Stimulated activated naive CD8-positive, alpha-beta T cell treated with anti-CD3 and anti-CD28 coated beads, Interleukin-15, Interleukin-2, amounts not matched to agents 100 ng/mL and 50 ng/mL, for 24 hours (primary cell): Measurements from ENCODE around the gene HEXIM1.

ENCODE experiments used
- H3K27ac Mint-ChIP-seq: one replicate; pipeline ENCODE4 v1.8.0; 2021; ENCODE audit warnings: mild to moderate bottlenecking, mixed read lengths
- H3K27me3 Mint-ChIP-seq: one replicate; pipeline ENCODE4 v1.8.0; 2021; ENCODE audit warnings: mixed read lengths
- H3K36me3 Mint-ChIP-seq: one replicate; pipeline ENCODE4 v1.8.0; 2021; ENCODE audit warnings: low read depth, mixed read lengths
- H3K4me1 Mint-ChIP-seq: one replicate; pipeline ENCODE4 v1.8.0; 2021; ENCODE audit warnings: low read depth, mixed read lengths
- H3K4me3 Mint-ChIP-seq: one replicate; pipeline ENCODE4 v1.8.0; 2021; ENCODE audit warnings: mild to moderate bottlenecking, mixed read lengths
- H3K9me3 Mint-ChIP-seq: one replicate; pipeline ENCODE4 v1.8.0; 2021; ENCODE audit warnings: mixed read lengths

The HEXIM1 gene

DNA sequence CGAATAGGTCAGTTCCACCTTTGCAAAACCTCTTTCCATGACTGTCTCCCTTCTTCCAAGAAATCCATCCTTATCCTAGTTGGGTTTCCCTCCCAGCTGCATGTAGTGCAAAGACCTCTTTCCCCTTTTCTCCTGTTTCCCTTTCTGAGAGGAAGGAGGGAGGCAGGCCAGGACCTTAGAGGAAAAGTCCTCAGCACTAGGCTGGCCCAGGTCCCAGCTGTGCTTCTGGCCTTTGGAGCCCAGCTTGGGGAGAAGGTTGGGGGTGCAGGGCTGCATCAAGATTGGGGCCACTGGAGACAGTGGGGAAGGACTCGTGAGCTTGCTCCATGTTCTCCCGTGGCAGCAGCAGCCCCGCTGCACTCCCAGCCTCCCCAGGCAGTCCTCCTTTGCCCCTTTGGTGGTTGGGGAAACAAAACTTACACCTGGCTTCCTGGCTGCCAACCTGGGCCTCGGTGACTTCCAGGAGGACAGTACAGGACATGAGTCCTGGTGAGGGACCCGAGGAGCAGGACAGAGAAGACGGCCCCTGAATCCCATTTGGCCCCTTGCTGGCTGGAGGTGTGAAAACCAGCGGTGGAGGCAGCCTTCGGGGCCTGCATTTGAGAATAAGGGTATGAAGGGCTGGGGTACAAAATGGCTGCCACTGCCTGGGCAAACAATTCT is 13.9 kb downstream of the HEXIM1 start:
- no peaks in the 10 kb centered on the region for H3K27me3 Mint-ChIP-seq
- peaks cover 45% of the 10 kb centered on the region for H3K4me1 Mint-ChIP-seq
- H3K4me3 Mint-ChIP-seq, result peak overlapping the region; percentile 100
- H3K27ac Mint-ChIP-seq, result peak overlapping the region; percentile 99
- peaks cover 26% of the 10 kb centered on the region for H3K36me3 Mint-ChIP-seq
- no peaks in the 10 kb centered on the region for H3K9me3 Mint-ChIP-seq

DNA sequence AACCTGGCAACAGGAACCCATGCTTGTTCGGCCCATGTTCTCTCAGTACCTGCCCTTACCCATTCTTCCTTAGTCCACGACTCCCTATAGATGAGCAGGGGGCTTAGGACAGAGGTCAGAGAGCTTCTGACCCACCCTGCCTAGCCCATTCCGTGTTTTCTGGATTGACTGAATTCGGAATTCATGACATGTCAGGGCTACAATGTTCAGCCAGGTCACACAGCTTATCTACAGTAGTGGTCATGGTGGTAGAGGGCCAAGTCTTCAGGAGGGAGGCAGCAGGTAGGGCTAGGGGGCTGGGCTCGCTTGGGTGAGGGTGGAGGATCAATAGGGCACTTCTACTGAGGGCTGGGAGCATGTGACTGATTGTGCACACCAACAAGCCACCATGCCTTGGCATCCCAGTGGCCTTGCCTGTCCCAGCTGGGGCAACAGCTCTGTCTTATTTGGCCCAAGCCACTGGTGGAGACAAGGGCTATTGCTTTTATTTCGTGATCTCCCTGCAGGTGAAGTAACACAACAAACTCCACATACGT is 16.5 kb downstream of the HEXIM1 start:
- Mint-ChIP-seq H3K27ac (no peak overlapping the region), H3K4me3 (no peak overlapping the region), H3K36me3 (peaks cover 10% of the 10 kb centered on the region), H3K9me3 (no peaks in the 10 kb centered on the region), H3K27me3 (no peaks in the 10 kb centered on the region), H3K4me1 (peaks cover 21% of the 10 kb centered on the region)

DNA sequence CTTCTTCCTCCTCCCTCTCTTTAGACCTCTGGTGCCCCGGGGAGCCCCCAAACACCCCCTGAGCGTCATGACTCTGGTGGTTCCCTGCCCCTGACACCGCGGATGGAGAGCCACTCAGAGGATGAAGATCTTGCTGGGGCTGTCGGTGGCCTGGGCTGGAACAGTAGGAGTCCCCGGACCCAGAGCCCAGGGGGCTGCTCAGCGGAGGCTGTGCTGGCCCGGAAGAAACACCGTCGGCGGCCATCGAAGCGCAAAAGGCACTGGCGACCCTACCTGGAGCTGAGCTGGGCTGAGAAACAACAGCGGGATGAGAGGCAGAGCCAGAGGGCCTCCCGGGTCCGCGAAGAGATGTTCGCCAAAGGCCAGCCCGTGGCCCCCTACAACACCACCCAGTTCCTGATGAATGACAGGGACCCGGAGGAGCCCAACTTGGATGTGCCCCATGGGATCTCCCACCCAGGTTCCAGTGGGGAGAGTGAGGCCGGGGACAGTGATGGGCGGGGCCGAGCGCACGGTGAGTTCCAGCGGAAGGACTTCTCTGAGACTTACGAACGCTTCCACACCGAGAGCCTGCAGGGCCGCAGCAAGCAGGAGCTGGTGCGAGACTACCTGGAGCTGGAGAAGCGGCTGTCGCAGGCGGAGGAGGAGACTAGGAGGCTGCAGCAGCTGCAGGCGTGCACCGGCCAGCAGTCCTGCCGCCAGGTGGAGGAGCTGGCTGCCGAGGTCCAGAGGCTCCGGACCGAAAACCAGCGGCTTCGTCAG is 20.9 kb downstream of the HEXIM1 start:
- Mint-ChIP-seq H3K27ac (no peak overlapping the region), H3K9me3 (no peaks in the 10 kb centered on the region), H3K36me3 (no peaks in the 10 kb centered on the region), H3K4me3 (no peak overlapping the region), H3K27me3 (no peaks in the 10 kb centered on the region), H3K4me1 (peaks cover 32% of the 10 kb centered on the region)

DNA sequence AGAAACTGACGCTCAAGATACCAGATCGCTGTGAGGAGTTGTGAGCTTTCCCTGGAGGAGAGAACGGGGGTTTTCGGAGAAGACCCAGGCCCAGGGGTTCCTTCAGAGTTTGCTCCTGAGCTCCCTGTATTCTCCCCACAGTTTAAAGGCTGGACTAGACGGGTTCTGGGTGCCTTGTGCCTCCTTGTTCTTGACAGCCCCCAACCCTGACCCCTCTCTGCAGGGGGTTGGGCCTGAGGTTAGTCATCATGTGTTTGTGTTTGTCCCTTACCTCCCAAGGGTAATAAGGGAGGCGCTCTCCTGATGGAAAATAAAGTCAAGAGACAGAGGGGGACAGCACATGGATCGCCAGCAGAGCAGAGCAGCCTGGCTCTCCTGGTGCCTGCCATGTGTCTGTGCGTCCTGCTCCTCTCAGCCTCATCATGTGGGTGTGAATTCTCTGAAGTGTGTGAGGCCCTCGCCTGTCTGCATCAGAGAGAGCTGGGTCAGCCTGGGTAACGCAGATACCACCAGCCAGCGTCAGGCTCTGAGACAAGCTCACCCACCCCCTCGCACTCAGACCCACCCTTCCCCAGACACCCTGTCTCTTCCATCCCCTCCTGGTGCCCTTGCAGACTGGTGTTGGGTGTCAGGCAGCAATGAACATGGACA is 22.1 kb downstream of the HEXIM1 start:
- Mint-ChIP-seq H3K36me3 (no peaks in the 10 kb centered on the region), H3K4me1 (peaks cover 28% of the 10 kb centered on the region), H3K27me3 (no peaks in the 10 kb centered on the region), H3K4me3 (no peak overlapping the region), H3K9me3 (no peaks in the 10 kb centered on the region), H3K27ac (peak overlapping the region; percentile 43)

DNA sequence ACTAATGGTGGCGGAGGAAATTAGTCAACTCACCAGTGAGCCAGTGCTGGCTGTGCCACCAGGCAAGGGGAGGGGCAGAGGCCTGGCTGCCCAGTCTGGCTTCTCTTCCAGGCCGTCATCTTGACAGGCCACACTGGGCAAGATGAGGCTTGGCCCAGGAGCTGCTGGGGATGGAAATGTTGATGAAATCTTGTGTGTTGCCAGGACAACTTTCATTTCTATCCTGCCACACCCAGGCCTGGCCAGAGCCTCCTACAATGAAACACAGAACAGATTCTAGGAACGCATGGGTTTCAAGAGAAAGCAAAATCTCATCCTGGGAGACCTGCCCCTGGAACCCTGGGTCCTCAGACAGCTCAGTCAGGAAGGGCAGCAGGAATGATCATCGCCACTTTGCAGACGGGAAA is 22.7 kb downstream of the HEXIM1 start:
- no peak overlapping the region for H3K4me3 Mint-ChIP-seq
- H3K27me3 Mint-ChIP-seq, result no peaks in the 10 kb centered on the region
- peak overlapping the region; percentile 43 for H3K27ac Mint-ChIP-seq
- H3K36me3 Mint-ChIP-seq, result no peaks in the 10 kb centered on the region
- peaks cover 26% of the 10 kb centered on the region for H3K4me1 Mint-ChIP-seq
- no peaks in the 10 kb centered on the region for H3K9me3 Mint-ChIP-seq

DNA sequence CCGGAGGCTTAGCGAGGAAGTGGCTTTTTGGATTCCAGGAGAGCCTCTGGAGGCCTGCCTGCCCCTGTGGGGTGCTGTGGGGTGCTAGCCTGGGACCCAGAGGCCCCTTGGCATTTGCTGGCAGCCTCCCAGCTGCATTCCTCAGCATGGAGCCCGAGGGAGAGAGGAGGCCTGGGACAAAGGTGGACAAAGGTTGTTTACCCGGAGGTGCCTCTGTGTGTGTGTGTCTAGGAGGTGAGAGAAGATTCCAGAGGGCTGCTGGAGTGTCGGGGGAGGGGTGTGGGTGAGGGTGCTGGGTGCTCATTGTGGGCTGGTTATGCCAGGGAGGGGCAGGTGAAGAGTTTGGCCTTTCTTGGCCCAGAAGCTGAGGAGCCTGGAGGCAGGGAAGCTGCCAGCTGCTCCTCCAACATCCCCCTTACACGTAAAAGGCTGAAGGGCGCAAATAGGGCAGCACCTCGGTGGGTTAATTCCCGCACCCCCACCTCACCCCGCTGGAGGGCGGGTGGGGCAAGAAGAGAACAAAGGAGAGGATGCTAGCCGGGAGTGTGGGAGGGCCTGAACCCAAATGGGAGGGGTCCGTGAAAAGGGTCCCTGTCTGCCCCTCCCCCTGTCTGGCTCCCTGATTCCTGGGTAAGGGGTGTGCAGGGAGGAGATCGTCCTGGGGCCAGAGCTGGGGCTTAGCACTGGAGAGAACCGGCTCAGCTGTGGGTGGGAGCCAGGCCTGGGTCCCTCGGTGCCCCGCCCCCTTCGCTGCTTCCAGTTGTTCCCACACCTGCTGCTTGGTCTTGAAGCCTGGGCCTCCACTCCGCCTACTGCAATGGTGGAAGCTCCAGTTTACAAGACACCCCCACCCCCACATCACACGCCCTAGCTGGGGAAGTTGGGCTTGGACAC is 23.3 kb downstream of the HEXIM1 start:
- no peaks in the 10 kb centered on the region for H3K36me3 Mint-ChIP-seq
- peaks cover 26% of the 10 kb centered on the region for H3K4me1 Mint-ChIP-seq
- peak overlapping the region; percentile 43 for H3K27ac Mint-ChIP-seq
- no peaks in the 10 kb centered on the region for H3K27me3 Mint-ChIP-seq
- H3K9me3 Mint-ChIP-seq, result no peaks in the 10 kb centered on the region
- H3K4me3 Mint-ChIP-seq, result no peak overlapping the region

DNA sequence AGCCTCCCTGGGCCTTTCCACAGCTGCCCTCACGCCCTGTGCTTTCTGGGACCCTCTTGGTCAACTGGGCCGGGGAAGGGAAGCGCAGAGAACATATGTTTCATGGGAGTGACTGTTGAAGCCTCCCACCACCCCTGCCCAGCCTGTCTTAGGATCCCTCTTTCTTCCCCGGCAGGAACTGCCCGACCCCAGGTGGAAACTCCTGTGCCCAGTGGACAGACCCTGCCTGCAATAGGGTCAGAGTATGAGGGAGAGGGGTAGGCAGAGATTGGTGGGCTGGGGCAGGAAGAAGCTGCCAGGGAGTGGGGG is 23.9 kb downstream of the HEXIM1 start:
- Mint-ChIP-seq H3K4me3 (peak overlapping the region; percentile 77), H3K27ac (peak overlapping the region; percentile 36), H3K27me3 (no peaks in the 10 kb centered on the region), H3K4me1 (peaks cover 26% of the 10 kb centered on the region), H3K9me3 (no peaks in the 10 kb centered on the region), H3K36me3 (no peaks in the 10 kb centered on the region)

DNA sequence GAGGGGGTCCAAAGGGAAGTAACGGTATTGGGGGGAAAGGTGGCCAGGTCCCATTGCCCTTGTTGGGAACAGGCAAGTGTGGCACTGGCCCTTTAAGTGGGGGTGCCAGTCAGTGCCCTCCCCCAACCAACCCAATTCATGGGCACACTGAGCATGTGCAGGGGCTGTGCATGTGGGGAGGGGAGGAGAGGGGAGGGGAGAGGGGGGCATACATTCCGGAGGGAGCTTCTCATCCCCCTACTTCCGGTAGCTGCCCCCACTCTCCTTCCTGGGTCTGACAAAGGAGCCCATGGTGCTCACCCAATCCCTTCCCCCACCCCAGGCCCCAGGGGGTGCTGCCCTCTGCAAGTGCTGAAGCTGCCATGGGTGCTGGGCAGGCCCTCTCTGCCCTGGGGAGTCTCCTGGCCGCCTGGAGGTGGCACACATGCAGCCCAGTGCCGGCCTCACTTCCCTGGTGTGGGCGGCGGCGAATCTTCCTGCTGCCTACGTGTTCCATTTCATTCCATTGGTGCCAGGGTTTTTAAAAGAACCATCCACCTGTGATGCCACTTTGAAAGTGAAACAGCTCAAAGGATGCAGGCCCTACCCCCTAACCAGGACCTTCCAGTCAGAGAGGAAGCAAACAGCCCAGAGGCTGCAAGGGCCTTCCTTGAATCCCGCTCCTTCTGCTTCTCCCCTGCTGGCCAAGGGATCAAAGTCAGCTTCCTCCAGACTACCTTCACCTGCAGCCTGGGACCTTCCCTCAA is 24.4 kb downstream of the HEXIM1 start:
- H3K9me3 Mint-ChIP-seq, result no peaks in the 10 kb centered on the region
- peaks cover 26% of the 10 kb centered on the region for H3K4me1 Mint-ChIP-seq
- no peaks in the 10 kb centered on the region for H3K27me3 Mint-ChIP-seq
- H3K27ac Mint-ChIP-seq, result peak overlapping the region; percentile 92
- H3K4me3 Mint-ChIP-seq, result peak overlapping the region; percentile 77
- no peaks in the 10 kb centered on the region for H3K36me3 Mint-ChIP-seq

DNA sequence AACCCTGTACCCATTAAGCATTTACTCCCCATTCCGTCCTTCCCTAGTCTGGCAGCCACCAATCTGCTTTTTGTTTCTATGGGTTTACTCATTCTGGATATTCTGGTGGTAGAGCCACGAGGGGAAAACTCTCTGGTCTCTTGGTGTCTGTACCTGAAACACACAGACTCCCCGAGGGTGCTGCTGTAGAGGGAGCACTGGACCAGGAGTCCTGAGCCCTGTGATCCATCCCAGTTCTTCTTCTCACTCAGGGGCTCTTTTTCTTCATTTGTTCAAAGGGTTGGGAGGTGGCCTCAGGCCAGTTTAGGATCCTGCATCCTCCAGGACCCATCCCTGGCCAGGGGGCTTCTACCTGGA is 27.5 kb downstream of the HEXIM1 start:
- H3K9me3 Mint-ChIP-seq, result no peaks in the 10 kb centered on the region
- H3K27me3 Mint-ChIP-seq, result no peaks in the 10 kb centered on the region
- H3K4me3 Mint-ChIP-seq, result no peak overlapping the region
- no peaks in the 10 kb centered on the region for H3K36me3 Mint-ChIP-seq
- no peak overlapping the region for H3K27ac Mint-ChIP-seq
- peaks cover 22% of the 10 kb centered on the region for H3K4me1 Mint-ChIP-seq

DNA sequence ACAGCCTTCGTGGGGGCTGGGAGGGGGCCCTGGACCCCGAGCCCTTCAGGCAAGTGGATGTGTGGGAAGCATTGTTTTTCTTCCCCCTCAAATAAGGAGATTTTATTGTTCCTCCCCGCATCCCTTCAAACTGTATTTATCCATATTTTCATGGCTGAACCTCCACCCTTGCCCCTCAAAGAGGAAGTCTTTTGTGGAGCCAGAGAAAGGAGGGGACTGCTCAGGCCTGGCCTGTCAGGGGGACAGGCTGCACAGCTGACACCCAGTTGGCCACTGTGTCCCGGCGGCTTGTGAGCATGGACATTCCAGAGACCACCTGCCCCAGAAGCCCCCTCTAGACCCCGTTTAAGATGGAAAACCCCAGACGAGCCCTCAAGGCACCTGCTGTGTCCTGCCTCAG is 29.3 kb downstream of the HEXIM1 start:
- no peak overlapping the region for H3K27ac Mint-ChIP-seq
- no peak overlapping the region for H3K4me3 Mint-ChIP-seq
- H3K36me3 Mint-ChIP-seq, result no peaks in the 10 kb centered on the region
- no peaks in the 10 kb centered on the region for H3K9me3 Mint-ChIP-seq
- peaks cover 6% of the 10 kb centered on the region for H3K4me1 Mint-ChIP-seq
- H3K27me3 Mint-ChIP-seq, result no peaks in the 10 kb centered on the region

DNA sequence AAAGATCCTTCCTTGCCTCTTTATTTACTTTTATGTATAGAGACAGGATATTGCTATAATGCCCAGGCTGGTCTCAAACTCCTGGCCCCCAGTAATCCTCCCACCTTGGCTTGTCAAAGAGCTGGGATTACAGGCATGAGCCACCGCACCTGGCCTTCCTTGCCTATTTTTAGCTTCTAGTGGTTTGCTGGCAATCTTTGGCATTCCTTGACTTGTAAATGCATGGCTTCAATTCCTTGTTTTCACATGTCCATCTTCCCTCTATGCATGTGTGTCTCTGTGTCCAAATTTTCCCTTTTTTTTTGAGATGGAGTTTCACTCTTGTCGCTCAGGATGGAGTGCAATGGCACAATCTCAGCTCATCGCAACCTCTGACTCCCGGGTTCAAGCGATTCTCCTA is 35.9 kb downstream of the HEXIM1 start:
- Mint-ChIP-seq H3K9me3 (no peaks in the 10 kb centered on the region), H3K4me1 (no peaks in the 10 kb centered on the region), H3K27ac (no peak overlapping the region), H3K27me3 (no peaks in the 10 kb centered on the region), H3K4me3 (no peak overlapping the region), H3K36me3 (no peaks in the 10 kb centered on the region)

DNA sequence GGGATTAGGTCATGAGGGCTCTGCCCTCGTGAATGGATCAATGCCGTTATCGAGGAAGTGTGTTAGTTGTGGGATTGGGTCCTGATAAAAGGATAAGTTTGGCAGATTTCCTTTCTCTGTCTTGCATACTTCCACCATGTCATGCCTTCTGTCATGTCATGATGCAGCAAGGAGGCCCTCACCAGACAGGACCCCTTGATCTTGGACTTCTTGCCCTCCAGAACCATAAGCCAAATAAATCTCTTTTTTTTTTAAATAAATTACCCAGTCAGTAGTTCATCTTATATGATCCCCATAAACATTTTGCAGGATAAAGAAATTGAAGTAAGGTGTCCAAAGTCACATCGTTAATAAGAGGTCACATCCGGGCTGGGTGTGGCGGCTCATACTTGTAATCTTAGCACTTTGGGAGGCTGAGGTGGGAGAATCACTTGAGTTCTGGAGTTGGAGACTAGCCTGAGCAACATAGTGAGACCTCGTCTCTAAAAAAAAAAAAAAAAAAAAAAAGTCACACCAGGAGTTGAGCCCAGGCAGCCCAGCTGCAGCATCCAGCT is 38.6 kb downstream of the HEXIM1 start:
- no peak overlapping the region for H3K4me3 Mint-ChIP-seq
- H3K36me3 Mint-ChIP-seq, result no peaks in the 10 kb centered on the region
- H3K27me3 Mint-ChIP-seq, result no peaks in the 10 kb centered on the region
- H3K4me1 Mint-ChIP-seq, result no peaks in the 10 kb centered on the region
- no peaks in the 10 kb centered on the region for H3K9me3 Mint-ChIP-seq
- H3K27ac Mint-ChIP-seq, result no peak overlapping the region

DNA sequence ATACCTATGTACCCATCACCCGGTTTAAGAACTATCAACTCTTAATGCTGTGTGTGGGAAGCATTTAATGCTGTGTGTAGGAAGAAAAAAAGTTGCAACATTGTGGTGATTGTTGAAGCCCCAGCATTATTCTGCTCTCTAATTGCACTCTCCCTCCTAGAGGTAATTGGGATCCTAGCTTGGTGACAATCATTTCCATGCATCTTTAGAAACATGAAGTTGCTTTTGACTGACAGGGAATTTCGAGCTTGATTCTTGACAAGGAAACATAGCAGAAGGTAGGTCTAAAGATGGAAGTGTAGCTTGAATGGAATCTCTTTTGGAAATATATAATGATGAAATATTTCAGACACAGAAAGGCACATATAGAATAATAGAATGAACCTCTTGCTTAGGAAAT is 40.7 kb downstream of the HEXIM1 start:
- no peaks in the 10 kb centered on the region for H3K36me3 Mint-ChIP-seq
- H3K9me3 Mint-ChIP-seq, result no peaks in the 10 kb centered on the region
- H3K4me1 Mint-ChIP-seq, result no peaks in the 10 kb centered on the region
- no peak overlapping the region for H3K27ac Mint-ChIP-seq
- no peaks in the 10 kb centered on the region for H3K27me3 Mint-ChIP-seq
- no peak overlapping the region for H3K4me3 Mint-ChIP-seq
